AG09309 (cell line): ENCODE results near the gene FBXL14.
"Not testable (repeated sequence)": the region's sequence is repeated elsewhere in the genome, so short reads cannot be mapped to it uniquely, and the experiment has no call there.

ENCODE experiments used
- DNase-seq: peaks from one replicate; pipeline ENCODE4 v3.0.0-alpha.2; 2010; ENCODE audit warnings: low read depth
- H3K4me3 ChIP-seq: 2 replicates; pipeline ENCODE4 v1.5.1; 2011; ENCODE audit warnings: mild to moderate bottlenecking, low read depth, low read length, moderate library complexity; ENCODE audit not compliant: control insufficient read depth
- TF ChIP-seq, protein P1 (sequence below): IDR thresholded peaks from 2 replicates; pipeline ENCODE4 v1.5.1; 2011; ENCODE audit warnings: mild to moderate bottlenecking, low read depth, low read length, inconsistent platforms; ENCODE audit not compliant: insufficient read depth, control insufficient read depth; ENCODE audit errors: missing control alignments

Gene FBXL14

DNA sequence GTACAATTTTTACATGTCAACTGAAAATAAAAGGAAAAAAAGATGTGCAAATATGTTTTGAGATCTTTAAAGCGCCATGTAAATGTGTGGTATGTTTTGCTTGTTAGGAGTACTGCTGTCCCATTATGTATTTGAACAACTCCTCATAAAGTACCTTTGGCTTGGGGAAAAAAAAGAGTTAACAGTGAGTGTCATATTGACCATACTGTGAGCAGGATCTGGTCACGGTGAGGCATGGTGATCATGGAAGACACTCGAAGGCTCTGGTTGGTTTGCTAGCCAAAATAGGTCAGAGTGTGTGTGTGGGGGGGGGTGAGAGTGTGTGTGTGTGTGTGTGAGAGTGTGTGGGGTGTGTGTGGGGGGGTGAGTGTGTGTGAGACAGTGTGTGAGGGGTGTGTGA, 10.1 kb upstream of the FBXL14 start:
- DNase-seq, result no peak
- no peak overlapping the region for H3K4me3 ChIP-seq
- TF ChIP-seq, protein P1, sequence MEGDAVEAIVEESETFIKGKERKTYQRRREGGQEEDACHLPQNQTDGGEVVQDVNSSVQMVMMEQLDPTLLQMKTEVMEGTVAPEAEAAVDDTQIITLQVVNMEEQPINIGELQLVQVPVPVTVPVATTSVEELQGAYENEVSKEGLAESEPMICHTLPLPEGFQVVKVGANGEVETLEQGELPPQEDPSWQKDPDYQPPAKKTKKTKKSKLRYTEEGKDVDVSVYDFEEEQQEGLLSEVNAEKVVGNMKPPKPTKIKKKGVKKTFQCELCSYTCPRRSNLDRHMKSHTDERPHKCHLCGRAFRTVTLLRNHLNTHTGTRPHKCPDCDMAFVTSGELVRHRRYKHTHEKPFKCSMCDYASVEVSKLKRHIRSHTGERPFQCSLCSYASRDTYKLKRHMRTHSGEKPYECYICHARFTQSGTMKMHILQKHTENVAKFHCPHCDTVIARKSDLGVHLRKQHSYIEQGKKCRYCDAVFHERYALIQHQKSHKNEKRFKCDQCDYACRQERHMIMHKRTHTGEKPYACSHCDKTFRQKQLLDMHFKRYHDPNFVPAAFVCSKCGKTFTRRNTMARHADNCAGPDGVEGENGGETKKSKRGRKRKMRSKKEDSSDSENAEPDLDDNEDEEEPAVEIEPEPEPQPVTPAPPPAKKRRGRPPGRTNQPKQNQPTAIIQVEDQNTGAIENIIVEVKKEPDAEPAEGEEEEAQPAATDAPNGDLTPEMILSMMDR, result no peak

DNA sequence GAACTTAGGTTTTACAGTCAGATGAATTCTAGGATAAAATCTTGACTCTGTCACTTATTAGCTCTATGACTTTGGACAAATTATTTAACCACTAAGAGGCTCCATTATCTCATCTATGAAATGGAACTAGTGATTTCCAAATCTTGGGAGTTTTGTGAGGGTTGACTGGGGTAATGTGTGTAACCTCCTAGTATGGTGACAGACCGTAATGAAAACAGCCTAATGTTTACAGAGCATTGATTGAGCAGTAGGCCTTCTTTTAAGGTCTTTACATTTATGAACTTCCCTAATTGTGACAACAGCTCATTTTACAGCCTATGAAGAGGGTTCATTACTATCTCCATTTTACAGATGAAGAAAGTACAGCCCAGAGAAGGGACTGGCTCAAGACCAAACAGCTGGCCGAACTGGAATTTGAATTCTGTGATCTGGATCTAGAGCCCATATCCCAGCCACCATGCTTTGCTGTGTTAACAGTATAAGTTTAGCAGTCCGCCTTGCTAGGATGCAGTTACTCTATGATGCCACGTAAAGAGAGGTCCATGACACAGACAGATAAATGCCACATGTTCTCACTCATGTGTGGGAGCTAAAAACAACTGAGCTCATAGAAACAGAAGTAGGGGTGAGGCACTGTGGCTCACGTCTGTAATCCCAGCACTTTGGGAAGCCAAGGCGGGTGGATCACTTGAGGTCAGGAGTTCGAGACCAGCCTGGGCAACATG, 9.1 kb upstream of the FBXL14 start:
- no peak overlapping the region for H3K4me3 ChIP-seq
- TF ChIP-seq, protein P1, result no peak
- DNase-seq, result no peak

DNA sequence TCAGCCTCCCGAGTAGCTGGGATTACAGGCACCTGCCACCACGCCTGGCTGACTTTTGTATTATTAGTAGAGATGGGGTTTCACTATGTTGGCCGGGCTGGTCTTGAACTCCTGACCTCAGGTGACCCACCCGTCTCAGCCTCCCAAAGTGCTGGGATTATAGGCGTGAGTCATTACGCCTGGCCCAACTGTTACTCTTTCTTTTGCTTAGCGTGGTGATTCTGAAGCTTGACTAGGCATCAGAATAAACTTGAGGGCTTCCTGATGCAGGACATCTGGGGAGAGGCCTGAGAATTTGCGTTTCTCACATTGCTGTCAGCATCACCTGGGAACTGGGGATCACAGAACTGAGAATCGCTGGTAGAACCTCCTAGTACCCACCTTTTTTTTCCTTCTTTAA, 8.3 kb upstream of the FBXL14 start:
- H3K4me3 ChIP-seq, DNase-seq: not testable (repeated sequence)

DNA sequence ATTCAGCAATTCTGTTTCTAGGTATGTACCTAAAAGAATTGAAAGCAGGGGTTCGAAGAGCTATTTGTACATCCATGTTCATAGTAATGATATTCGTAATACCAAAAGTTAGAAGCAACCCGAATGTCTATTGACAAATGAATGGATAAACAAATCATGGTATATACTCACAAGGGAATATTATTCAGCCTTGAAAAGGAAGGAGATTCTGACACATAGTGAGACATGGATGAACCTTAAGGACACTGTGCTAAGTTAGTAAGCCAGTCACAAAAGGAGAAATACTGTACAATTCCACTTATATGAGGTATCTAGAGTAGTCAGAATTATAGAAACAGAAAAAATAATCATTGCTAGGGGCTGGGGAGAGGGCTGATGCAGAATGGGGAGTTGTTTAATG, 4.4 kb upstream of the FBXL14 start:
- TF ChIP-seq, protein P1, result no peak
- H3K4me3 ChIP-seq, result no peak overlapping the region
- DNase-seq, result no peak

DNA sequence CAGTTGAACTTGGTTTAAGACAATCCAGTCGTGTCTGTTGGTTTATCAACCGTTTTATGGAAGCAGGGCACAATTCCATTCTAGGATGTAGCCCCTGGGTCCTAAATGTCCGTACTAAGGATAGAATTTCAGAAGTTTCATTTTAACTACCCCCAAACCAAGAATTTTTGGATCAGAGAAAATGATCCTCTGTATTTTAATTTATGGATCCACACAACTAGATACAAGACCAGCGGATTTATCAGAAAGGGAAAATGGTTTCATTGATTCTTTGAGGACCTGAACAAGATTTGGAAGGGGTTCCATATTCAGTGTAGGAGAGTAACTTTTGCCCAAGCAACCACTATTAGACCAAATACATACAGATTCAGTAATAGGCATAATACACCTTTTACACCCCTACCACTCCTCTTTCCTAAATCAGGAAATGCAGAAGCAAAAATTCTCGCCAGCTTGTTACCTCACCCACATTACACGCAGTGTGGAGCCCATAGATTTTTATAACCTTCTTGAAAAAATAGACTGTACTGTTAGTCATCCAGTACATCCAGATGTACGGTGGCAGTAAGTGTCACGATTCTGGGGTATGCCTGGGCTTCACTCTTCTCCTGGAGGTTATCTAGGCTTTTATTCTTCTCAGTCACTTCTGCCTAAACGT, 1.4 kb upstream of the FBXL14 start:
- H3K4me3 ChIP-seq, result no peak overlapping the region
- TF ChIP-seq, protein P1, result no peak
- no peak for DNase-seq

DNA sequence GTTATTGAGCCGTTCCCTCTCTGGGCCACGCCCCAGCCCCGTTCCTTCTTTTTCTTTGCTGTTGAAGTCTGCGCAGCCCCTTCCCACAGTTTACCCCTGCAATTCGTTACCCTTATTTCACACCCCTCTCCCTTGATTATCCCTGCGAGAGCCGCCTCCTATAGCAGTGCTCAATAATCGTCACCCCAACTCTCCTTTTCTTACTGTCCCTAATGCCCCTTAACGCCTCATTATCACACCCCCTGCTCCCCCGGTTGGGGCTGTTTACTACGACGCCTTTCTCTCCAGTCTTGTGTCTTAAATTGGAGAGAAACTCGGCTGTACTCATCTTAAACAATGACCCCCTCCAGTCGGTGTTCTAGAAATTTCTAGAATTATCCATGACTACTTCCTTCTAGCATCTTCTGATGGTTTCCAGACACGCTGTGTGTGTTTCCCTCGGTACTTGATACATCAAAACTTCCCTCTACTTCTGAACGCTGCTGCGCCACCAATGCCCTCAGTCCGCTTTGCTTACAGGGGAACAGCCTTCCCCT, 713 bp upstream of the FBXL14 start:
- DNase-seq, result no peak
- TF ChIP-seq, protein P1, result no peak
- H3K4me3 ChIP-seq, result peak overlapping the region; percentile 72

DNA sequence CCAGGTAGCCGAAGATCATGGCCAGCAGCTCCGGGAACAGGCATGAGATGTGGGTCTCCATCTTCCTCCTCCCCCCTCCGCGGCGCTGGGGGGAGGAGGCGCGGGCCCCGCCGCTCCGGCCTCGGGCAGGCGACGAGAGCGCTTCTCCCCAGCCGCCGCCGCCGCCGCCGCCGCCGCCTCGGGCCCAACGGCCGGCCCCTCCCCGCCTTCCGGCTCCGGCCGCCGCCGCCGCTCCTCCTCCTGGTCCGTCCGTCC, 448 bp downstream of the FBXL14 start:
- no peak for DNase-seq
- peak overlapping the region; percentile 72 for H3K4me3 ChIP-seq
- TF ChIP-seq, protein P1, result no peak
